GM19351 (cell line): ENCODE results near the gene OR56A4.
A peak's percentile ranks its signal among the peaks of the same experiment; 100 is the strongest.

Experiments used
- ATAC-seq: cut with Tn5 transposase; IDR thresholded peaks from one replicate; pipeline ENCODE4 v1.9.1; 2021; ENCODE audit warnings: mild to moderate bottlenecking, moderate library complexity; ENCODE audit not compliant: unreplicated experiment

Gene OR56A4, protein sequence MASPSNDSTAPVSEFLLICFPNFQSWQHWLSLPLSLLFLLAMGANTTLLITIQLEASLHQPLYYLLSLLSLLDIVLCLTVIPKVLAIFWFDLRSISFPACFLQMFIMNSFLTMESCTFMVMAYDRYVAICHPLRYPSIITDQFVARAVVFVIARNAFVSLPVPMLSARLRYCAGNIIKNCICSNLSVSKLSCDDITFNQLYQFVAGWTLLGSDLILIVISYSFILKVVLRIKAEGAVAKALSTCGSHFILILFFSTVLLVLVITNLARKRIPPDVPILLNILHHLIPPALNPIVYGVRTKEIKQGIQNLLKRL

DNA sequence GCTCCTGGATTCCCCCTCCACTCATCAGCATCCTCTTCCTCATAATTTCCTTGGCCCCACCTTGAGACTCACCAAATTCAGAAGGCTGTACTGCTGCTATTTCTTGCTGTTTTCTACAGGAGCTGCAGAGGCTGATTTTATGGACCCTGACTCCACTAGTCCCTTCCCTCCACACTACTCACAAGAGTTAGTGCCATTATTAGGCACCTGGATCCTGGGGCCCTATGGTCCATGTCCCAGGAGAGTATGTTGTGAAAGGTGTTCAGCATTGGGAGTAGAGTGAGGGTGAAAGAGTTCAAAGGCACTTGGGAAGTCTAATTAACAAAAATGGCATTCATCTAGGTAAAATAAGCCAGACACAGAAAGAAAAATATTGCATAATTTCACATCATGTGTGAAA is at the start of gene OR56A4:
Gene OR56A4 (minus strand): TSS at position 101 of the 400 bp plus-strand sequence. CDS start 3,954 bp downstream, outside the sequence.
- no peak for ATAC-seq

DNA sequence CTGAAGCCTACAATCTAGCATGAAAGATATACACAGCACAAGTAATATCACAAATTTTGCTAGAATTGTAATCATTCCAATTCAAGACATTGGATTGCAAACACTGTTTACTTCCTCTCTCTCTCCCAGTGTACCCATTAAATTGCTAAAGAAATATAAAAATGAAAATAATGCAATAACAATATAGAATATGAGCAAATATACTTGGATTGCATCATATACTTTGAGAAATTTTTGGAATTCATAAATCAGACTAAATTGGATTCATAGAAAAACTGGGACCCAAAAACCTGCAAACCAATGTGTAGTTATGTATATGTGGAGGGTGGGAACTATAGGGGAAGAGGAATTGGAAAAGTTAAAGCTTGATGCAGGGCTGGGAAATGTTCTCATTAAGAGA is 48.8 kb upstream of the OR56A4 start:
- no peak for ATAC-seq

GRCh38 chr11:6052374-6052773 is 45.6 kb upstream of the OR56A4 start:
- ATAC-seq, result no peak

DNA sequence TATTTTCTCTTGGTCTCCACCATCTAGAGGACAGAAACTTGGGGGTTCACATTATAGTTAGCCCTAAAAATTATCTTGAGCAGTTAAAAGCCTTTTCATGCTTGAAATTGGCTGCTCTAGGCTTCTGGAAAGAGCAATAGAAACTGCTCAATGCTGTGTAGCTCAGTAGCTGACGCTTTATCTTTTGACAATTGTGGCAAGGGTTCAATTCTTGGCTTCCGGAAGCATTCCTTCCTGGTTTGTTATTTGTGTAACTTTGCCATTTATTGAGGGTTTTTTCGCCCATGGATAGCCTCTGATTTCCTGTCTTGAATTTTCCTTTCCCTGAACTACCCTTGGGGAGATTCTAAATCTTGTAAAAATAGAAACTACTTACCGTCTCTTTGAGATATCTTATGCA is 34.1 kb upstream of the OR56A4 start:
- ATAC-seq, result no peak

GRCh38 chr11:6030708-6031405 is 24.1 kb upstream of the OR56A4 start, which contains the start of gene OR56A1:
Gene OR56A1 (minus strand): TSS chr11:6030758. CDS start chr11:6027692, 3,066 bp downstream.
- no peak for ATAC-seq

GRCh38 chr11:6027501-6027900 is 20.8 kb upstream of the OR56A4 start:
- no peak for ATAC-seq

- no peak for ATAC-seq
These were observed 18.3 kb upstream of the OR56A4 start for GRCh38 chr11:6025056-6025455.

GRCh38 chr11:6022956-6023355 is 16.2 kb upstream of the OR56A4 start:
- ATAC-seq, result peak; percentile 82

GRCh38 chr11:6013042-6013441 is 6.3 kb upstream of the OR56A4 start:
- no peak for ATAC-seq

GRCh38 chr11:6012035-6012668 is 5.4 kb upstream of the OR56A4 start:
- ATAC-seq, result no peak

- no peak for ATAC-seq
These were observed 351 bp downstream of the OR56A4 start for GRCh38 chr11:6006395-6006794.

DNA sequence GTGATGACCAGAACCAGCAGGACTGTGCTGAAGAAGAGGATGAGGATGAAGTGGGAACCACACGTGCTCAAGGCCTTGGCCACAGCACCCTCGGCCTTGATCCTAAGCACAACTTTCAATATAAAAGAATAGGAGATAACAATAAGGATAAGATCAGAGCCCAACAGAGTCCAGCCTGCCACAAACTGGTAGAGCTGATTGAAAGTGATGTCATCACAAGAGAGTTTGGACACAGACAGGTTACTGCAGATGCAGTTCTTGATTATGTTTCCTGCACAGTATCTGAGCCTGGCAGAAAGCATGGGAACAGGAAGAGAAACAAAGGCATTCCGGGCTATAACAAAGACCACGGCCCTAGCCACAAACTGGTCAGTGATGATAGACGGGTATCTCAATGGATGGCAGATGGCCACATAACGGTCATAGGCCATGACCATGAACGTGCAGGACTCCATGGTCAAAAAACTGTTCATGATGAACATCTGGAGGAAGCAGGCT is 4.5 kb downstream of the OR56A4 start:
- no peak for ATAC-seq

GRCh38 chr11:5994791-5995190 is 12.0 kb downstream of the OR56A4 start:
- ATAC-seq, result no peak

DNA sequence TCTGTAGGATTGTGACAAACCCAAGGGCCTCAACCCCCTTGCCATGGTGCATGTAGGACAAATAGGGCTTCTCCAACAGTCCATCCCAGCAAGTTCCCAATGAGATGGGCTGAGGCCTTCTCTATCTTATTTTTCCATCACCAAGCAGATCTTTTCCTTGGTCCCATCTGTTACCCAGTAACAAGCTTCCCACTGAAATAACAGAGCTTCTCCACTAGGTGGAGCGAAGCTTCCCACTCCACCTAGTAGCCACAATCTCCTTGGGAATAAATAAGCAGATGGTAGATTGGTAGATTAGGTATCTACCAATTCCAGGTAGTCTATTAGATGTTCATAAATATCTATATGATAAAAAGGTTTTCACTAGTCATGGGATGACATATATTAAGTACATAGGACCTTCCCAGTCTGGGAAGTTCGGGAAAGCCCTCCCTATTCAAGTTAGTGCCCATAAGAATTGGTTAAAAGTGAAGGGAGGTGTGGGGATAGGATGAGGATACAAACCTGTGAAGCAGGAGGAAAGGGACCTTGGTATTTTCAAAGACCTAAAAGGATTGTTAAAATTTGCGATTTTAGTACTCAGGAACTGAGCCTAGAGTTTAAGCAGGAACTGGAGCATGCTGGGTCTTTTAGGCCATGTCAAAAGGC is 14.0 kb downstream of the OR56A4 start:
- peak; percentile 55 for ATAC-seq

GRCh38 chr11:5992150-5992549 is 14.6 kb downstream of the OR56A4 start:
- ATAC-seq, result peak; percentile 15

DNA sequence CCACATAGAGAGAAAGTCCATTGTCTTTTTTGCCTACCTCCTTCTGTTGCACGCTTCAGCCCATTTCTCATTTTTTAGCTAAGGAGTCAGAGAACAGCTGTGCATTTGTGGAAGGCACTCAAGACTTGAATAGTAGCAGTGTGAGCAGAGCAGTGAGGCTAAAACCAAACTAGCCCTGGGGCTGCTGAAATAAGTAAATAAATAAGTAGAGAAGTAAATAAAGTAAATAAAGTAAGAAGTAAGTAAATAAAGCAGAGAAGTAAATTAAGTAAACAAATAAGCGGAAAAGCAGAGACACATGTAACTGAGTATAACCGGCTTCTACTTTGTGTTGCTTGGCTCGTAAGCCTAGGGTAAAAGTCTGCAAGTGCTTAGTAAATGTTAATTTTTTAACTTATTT is 17.5 kb downstream of the OR56A4 start:
- no peak for ATAC-seq

DNA sequence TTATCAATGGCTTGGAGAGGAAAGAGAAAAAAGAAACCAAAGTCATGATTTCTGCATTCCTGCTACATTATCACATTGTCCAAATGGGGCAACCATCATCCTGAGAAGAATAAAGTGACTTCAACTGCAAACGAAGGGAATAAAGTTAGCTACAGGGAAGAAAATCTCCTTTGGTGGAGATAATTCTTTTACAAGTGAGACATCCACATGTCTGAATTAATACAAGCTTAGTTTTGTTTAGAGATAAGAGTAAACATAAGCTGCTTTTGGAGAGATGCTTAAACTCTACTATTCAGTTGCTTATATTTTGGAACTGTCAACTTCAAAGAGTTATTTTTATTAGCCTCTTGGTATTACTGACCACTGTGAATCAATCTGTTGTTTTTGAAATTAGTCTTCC is 19.9 kb downstream of the OR56A4 start, which contains the start of gene OR52L1:
Gene OR52L1 (minus strand): TSS at position 101 of the 400 bp plus-strand sequence. CDS start 55 bp downstream, at position 46.
- ATAC-seq, result no peak

- ATAC-seq, result no peak
These were observed 23.3 kb downstream of the OR56A4 start for GRCh38 chr11:5983443-5983842.

DNA sequence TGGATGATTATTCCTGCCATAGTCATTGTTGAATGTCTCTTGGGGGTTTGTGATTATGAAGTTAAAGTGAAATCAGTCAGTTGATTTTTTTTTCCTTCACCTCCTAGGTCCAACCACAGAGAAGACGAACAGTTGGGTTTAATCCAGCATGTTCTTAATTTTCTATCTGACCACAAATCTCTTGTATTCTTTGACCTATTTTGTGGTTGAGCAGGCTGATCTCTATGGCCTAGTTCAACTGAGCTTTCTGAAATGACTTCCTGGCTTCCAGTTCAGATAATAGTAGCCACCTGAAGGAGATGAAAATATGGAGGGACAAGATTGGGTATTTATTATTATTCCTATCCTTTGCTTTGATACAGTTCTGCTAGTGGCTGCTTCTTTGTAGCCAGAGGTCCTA is 33.2 kb downstream of the OR56A4 start:
- no peak for ATAC-seq

DNA sequence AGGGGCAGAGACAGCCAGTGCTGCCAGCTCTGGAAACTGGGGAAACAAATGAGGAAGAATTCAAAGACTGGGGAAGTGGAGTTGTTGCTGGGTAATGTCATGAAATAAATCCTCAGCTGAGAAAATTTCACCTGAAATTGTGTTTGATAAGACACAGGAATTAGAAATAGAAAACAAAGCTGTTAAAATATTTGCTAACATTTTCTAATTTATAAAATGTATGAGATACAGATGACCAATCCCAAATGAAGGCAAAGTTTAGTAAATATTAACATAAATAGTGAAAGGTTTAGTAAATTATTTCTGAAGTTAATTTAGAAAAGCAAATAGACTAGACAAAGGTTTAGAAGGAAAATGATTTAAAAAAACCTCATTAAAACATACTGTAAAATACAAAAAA is 38.4 kb downstream of the OR56A4 start, which contains the start of gene OR56A5:
Gene OR56A5 (minus strand): TSS at position 101 of the 400 bp plus-strand sequence. CDS start 0 bp downstream, at position 101.
- ATAC-seq, result no peak

- no peak for ATAC-seq
These were observed 39.0 kb downstream of the OR56A4 start for GRCh38 chr11:5967708-5968107.
